A673 (cell line): ENCODE measurements around the gene CCDC190. TPM values are rescaled to one million over a fixed set of nuclear protein-coding genes. Genes with fewer than 3 reads are reported as not detected.

Experiments
- BruUV-seq: library from RNA; stranded (reverse); fragments of 400-500 nt; replicated peaks from 2 replicates; lab custom pipeline; 2021; lab: Mats Ljungman, UMichigan
- CTCF ChIA-PET: fragments of 300-600 bp; sonication (Branson Sonifier 250); formaldehyde crosslinking; loops from one replicate; lab custom pipeline; 2022; ENCODE audit warnings: antibody characterized with exemption; lab: Charles Lee
- POLR2A ChIA-PET: fragments of 300-600 bp; sonication (Branson Sonifier 250); formaldehyde crosslinking; loops from one replicate; lab custom pipeline; 2022; ENCODE audit warnings: antibody characterized with exemption; ENCODE audit not compliant: low non-redundant PET; lab: Charles Lee
- DNase-seq: peaks from one replicate; pipeline ENCODE4 v3.0.0-alpha.2; 2015; ENCODE audit warnings: low spot score
- H3K27ac ChIP-seq: fragments of 200-600 bp; sonication (generic); 2 replicates; pipeline ENCODE4 v1.5.1; 2016; ENCODE audit warnings: mixed run types, low read depth, mild to moderate bottlenecking, mixed read lengths, antibody characterized with exemption, low read length; ENCODE audit not compliant: poor library complexity, severe bottlenecking
- H3K27me3 ChIP-seq: fragments of 200-600 bp; sonication (generic); replicated peaks from 2 replicates; pipeline ENCODE4 v1.6.1; 2017; ENCODE audit warnings: mixed run types, low read depth, mild to moderate bottlenecking, mixed read lengths, antibody characterized with exemption, low read length; ENCODE audit not compliant: insufficient read depth, poor library complexity
- H3K36me3 ChIP-seq: fragments of 200-600 bp; sonication (generic); 2 replicates; pipeline ENCODE4 v1.6.1; 2016; ENCODE audit warnings: mixed run types, mild to moderate bottlenecking, mixed read lengths, antibody characterized with exemption, low read length; ENCODE audit not compliant: insufficient read depth, poor library complexity, severe bottlenecking
- H3K4me1 ChIP-seq: fragments of 200-600 bp; sonication (generic); 2 replicates; pipeline ENCODE4 v1.6.1; 2017; ENCODE audit warnings: mixed run types, mild to moderate bottlenecking, mixed read lengths, antibody characterized with exemption, low read length; ENCODE audit not compliant: insufficient read depth, poor library complexity, severe bottlenecking
- H3K4me3 ChIP-seq: fragments of 200-600 bp; sonication (generic); 2 replicates; pipeline ENCODE4 v1.5.1; 2016; ENCODE audit warnings: low read depth, mixed run types, mild to moderate bottlenecking, mixed read lengths, low read length; ENCODE audit not compliant: poor library complexity, severe bottlenecking
- H3K9me3 ChIP-seq: fragments of 200-600 bp; sonication (generic); 2 replicates; pipeline ENCODE4 v1.6.1; 2016; ENCODE audit warnings: mixed run types, low read depth, mild to moderate bottlenecking, mixed read lengths, antibody characterized with exemption, low read length; ENCODE audit not compliant: poor library complexity, severe bottlenecking
- EZH2 ChIP-seq: fragments of 200-600 bp; sonication (generic); IDR thresholded peaks from 2 replicates; pipeline ENCODE4 v1.6.1; 2017; ENCODE audit warnings: borderline replicate concordance, low read depth, mild to moderate bottlenecking, mixed read lengths, antibody characterized with exemption, low read length; ENCODE audit not compliant: poor library complexity, severe bottlenecking
- intact Hi-C: fragments of 100-400 bp; cut with micrococcal nuclease; formaldehyde crosslinking; loops from one replicate; pipeline ENCODE4 v1.10.0; 2022; ENCODE audit not compliant: unreplicated experiment
- total RNA-seq: library from RNA; stranded (reverse); gene quantifications from 2 replicates; pipeline ENCODE4 v1.2.3, GENCODE V29; 2021
- TF ChIP-seq, protein P1 (sequence below): fragments of 300-800, 200-600 bp; sonication (generic); conservative IDR thresholded peaks from 2 replicates; pipeline ENCODE4 v1.5.1; 2017; ENCODE audit warnings: low read depth, mild to moderate bottlenecking, antibody characterized with exemption, low read length, moderate library complexity, mixed read lengths

CCDC190 gene
- total RNA-seq, 1 experiment from 2014 or later: 0.39 TPM

DNA sequence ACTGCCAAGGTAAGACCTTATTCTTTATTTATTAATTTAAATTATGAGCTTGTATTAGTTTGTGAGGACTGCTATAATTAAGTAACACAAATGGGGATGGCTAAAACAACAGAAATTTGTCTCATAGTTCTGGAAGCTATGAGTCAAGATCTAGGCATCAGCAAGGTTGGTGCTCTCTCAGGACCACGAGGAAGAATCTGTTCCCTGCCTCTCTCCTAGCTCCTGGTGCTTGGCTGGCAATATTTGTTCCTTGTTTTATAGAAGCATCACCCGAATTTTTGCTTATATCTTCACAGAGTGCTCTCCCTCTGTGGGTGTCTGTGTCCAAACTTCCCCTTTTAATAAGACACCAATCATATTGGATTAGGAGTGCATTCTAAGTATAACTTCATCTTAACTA is 41.4 kb upstream of the CCDC190 start:
- ChIA-PET CTCF (no interaction called here), POLR2A (no interaction called here)
- Histone ChIP-seq H3K9me3 (no peaks in the 10 kb centered on the region), H3K27ac (no peak overlapping the region), H3K27me3 (no peaks in the 10 kb centered on the region), H3K36me3 (no peaks in the 10 kb centered on the region), H3K4me1 (peaks cover 2% of the 10 kb centered on the region), H3K4me3 (no peak overlapping the region)
- BruUV-seq: no TSS peak
- TF ChIP-seq, protein P1, sequence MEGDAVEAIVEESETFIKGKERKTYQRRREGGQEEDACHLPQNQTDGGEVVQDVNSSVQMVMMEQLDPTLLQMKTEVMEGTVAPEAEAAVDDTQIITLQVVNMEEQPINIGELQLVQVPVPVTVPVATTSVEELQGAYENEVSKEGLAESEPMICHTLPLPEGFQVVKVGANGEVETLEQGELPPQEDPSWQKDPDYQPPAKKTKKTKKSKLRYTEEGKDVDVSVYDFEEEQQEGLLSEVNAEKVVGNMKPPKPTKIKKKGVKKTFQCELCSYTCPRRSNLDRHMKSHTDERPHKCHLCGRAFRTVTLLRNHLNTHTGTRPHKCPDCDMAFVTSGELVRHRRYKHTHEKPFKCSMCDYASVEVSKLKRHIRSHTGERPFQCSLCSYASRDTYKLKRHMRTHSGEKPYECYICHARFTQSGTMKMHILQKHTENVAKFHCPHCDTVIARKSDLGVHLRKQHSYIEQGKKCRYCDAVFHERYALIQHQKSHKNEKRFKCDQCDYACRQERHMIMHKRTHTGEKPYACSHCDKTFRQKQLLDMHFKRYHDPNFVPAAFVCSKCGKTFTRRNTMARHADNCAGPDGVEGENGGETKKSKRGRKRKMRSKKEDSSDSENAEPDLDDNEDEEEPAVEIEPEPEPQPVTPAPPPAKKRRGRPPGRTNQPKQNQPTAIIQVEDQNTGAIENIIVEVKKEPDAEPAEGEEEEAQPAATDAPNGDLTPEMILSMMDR: no peak
- no peak for TF ChIP-seq EZH2
- no peak for DNase-seq
- intact Hi-C loops: no loop called here

DNA sequence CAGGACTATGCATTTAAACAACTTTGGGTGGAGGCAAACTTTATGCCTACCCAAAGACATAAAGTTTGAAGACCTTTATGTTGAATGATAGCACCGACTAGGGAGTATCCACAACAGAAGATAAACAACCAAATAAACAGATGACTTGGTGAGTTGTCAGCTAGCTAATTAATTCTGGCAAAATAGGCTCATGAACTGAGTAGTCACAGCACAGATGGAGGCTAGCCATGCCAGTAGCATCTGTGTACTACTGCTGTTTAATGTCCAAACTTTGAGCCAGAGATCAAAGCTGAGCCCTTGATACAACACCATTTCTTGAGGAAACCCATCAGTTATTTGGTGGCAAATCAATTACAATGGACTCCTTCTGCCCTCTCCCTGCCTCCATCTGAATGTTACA is 40.3 kb upstream of the CCDC190 start:
- no peak for DNase-seq
- Histone ChIP-seq H3K9me3 (no peaks in the 10 kb centered on the region), H3K27me3 (no peaks in the 10 kb centered on the region), H3K4me1 (peaks cover 2% of the 10 kb centered on the region), H3K4me3 (no peak overlapping the region), H3K36me3 (no peaks in the 10 kb centered on the region), H3K27ac (no peak overlapping the region)
- intact Hi-C loops: no loop called here
- TF ChIP-seq, protein P1: no peak
- TF ChIP-seq EZH2: no peak
- BruUV-seq: no TSS peak
- CTCF ChIA-PET: no interaction called here
- POLR2A ChIA-PET: no interaction called here

GRCh38 chr1:162899422-162900146 is 38.6 kb upstream of the CCDC190 start:
- intact Hi-C loops: no loop called here

More at GRCh38 chr1:162899422-162900146, 38.6 kb upstream of the CCDC190 start:
- no TSS peak for BruUV-seq
- Histone ChIP-seq H3K27me3 (no peaks in the 10 kb centered on the region), H3K9me3 (no peaks in the 10 kb centered on the region), H3K36me3 (no peaks in the 10 kb centered on the region), H3K27ac (no peak overlapping the region), H3K4me3 (no peak overlapping the region), H3K4me1 (peaks cover 2% of the 10 kb centered on the region)
- ChIA-PET CTCF (no interaction called here), POLR2A (no interaction called here)
- no peak for DNase-seq
- TF ChIP-seq, protein P1: no peak
- no peak for TF ChIP-seq EZH2
